SW480 (cell line): ENCODE data around the gene TCEA3.
A peak's percentile ranks its signal among the peaks of the same experiment; 100 is the strongest.

Experiments used
- DNase-seq: peaks from one replicate; pipeline ENCODE4 v3.0.0-alpha.2; 2016; ENCODE audit warnings: low spot score

The TCEA3 gene

GRCh38 chr1:23367791-23368561, 56.6 kb downstream of the TCEA3 start:
- DNase-seq: peak; percentile 97

GRCh38 chr1:23367451-23367790, 57.1 kb downstream of the TCEA3 start:
- DNase-seq: no peak

- no peak for DNase-seq
Measured at GRCh38 chr1:23366598-23366997, 58.0 kb downstream of the TCEA3 start.

- DNase-seq: no peak
Measured at GRCh38 chr1:23366146-23366545, 58.4 kb downstream of the TCEA3 start.

GRCh38 chr1:23362218-23362713, 62.3 kb downstream of the TCEA3 start:
- no peak for DNase-seq

- DNase-seq: no peak
Measured at GRCh38 chr1:23358310-23358875, 66.2 kb downstream of the TCEA3 start.

GRCh38 chr1:23357138-23357908, 67.2 kb downstream of the TCEA3 start:
- no peak for DNase-seq

- no peak for DNase-seq
Measured at GRCh38 chr1:23356471-23357137, 67.9 kb downstream of the TCEA3 start.

- DNase-seq: no peak
Measured at GRCh38 chr1:23354245-23354644, 70.3 kb downstream of the TCEA3 start.

GRCh38 chr1:23352096-23352695, 72.4 kb downstream of the TCEA3 start:
- no peak for DNase-seq

- no peak for DNase-seq
Measured at GRCh38 chr1:23345920-23346319, 78.6 kb downstream of the TCEA3 start.

GRCh38 chr1:23344987-23345472, 79.5 kb downstream of the TCEA3 start:
- DNase-seq: peak; percentile 39

- peak; percentile 99 for DNase-seq
Measured at GRCh38 chr1:23344111-23344986, 80.2 kb downstream of the TCEA3 start, which contains the start of gene HNRNPR. Gene HNRNPR, minus strand, starts transcription at chr1:23344284. Its CDS starts 3,276 bp downstream, at chr1:23341008.

- peak; percentile 62 for DNase-seq
Measured at GRCh38 chr1:23343221-23344110, 81.1 kb downstream of the TCEA3 start.

- no peak for DNase-seq
Measured at GRCh38 chr1:23341931-23342692, 82.4 kb downstream of the TCEA3 start.

- no peak for DNase-seq
Measured at GRCh38 chr1:23339632-23340031, 84.9 kb downstream of the TCEA3 start.

GRCh38 chr1:23337869-23338268, 86.7 kb downstream of the TCEA3 start:
- no peak for DNase-seq

GRCh38 chr1:23331713-23332112, 92.8 kb downstream of the TCEA3 start:
- no peak for DNase-seq
